HepG2 (cell line): ENCODE data around the gene IFNA2. TPM values are rescaled to one million over a fixed set of nuclear protein-coding genes. Genes with fewer than 3 reads are reported as not detected.

Source experiments
- ATAC-seq: fragments of 200-7000 bp; cut with Tn5 transposase; 3 replicates; pipeline ENCODE4 v1.9.1; 2020; ENCODE audit warnings: mild to moderate bottlenecking, moderate library complexity
- BruUV-seq: library from RNA; stranded (reverse); fragments of 400-500 nt; replicated peaks from 2 replicates; lab custom pipeline; 2021; lab: Mats Ljungman, UMichigan
- CTCF ChIA-PET: fragments of 300-600 bp; formaldehyde crosslinking; extraction: SDS; loops from one replicate; lab custom pipeline; 2021; ENCODE audit warnings: low total read pairs, inconsistent platforms, low intra/inter-chr PET ratio; lab: Yijun Ruan, JAX
- POLR2A ChIA-PET: fragments of 350-600 bp; sonication (Branson Sonifier 250); formaldehyde crosslinking; loops from one replicate; lab custom pipeline; 2020; ENCODE audit warnings: antibody characterized with exemption, inconsistent platforms; lab: Yijun Ruan, JAX
- DNase-seq: peaks from one replicate; pipeline ENCODE4 v3.0.0-alpha.2; 2015; ENCODE audit warnings: low spot score
- FAIRE-seq: peaks from 3 replicates; lab custom pipeline; 2011; peaks lifted over from hg19 to GRCh38; lab: Jason Lieb, UNC
- H2AFZ ChIP-seq: one replicate; pipeline ENCODE4 v1.6.1; 2011; ENCODE audit warnings: low read length, inconsistent platforms
- H3K27ac ChIP-seq: fragments of 300-600 bp; 3 replicates; pipeline ENCODE4 v1.8.0; 2011; ENCODE audit warnings: mixed run types, mild to moderate bottlenecking, mixed read lengths, low read length, inconsistent platforms; ENCODE audit not compliant: insufficient read depth; ENCODE audit errors: extremely low read length
- H3K27me3 ChIP-seq, 2 experiments: fragments of 200-600 bp in 1 of 2; 2 replicates in 1 of 2; 3 replicates in 1 of 2; pipeline versions ENCODE4 v1.6.0 to v1.8.0; 2011; ENCODE audit warnings: low read length in 2 of 2, mild to moderate bottlenecking in 2 of 2, moderate library complexity in 2 of 2, inconsistent platforms in 1 of 2; ENCODE audit not compliant: insufficient read depth in 2 of 2, control insufficient read depth in 1 of 2
- H3K36me3 ChIP-seq, 2 experiments: fragments of 200-600 bp in 1 of 2; replicated peaks in 1 of 2; 2 replicates in 1 of 2; 3 replicates in 1 of 2; pipeline versions ENCODE4 v1.5.1 to v1.8.0; 2011; ENCODE audit warnings: low read length in 2 of 2, inconsistent platforms in 1 of 2; ENCODE audit not compliant: insufficient read depth in 2 of 2, control insufficient read depth in 1 of 2
- H3K4me1 ChIP-seq: 2 replicates; pipeline ENCODE4 v1.5.1; 2012; ENCODE audit warnings: low read length, inconsistent platforms; ENCODE audit not compliant: insufficient read depth
- H3K4me2 ChIP-seq: 2 replicates; pipeline ENCODE4 v1.6.0; 2011; ENCODE audit warnings: low read depth, low read length, inconsistent platforms
- H3K4me3 ChIP-seq, 3 experiments: fragments of 200-600 bp in 1 of 3; sonication (generic), shearing (Covaris generic) in 1 of 3; replicated peaks in 1 of 3; 2 replicates each; pipeline ENCODE4 v1.5.1; 2011 to 2016; ENCODE audit warnings: low read length in 3 of 3, inconsistent platforms in 2 of 3, low read depth in 2 of 3, mild to moderate bottlenecking in 2 of 3, control low read depth in 1 of 3, mixed read lengths in 1 of 3; ENCODE audit not compliant: insufficient read depth in 1 of 3
- H3K79me2 ChIP-seq: one replicate; pipeline ENCODE4 v1.6.1; 2011; ENCODE audit warnings: low read length, inconsistent platforms; ENCODE audit not compliant: insufficient read depth
- H3K9ac ChIP-seq: 2 replicates; pipeline ENCODE4 v1.6.0; 2011; ENCODE audit warnings: mild to moderate bottlenecking, low read depth, low read length, inconsistent platforms; ENCODE audit not compliant: insufficient read depth
- H3K9me3 ChIP-seq: 2 replicates; pipeline ENCODE4 v1.5.1; 2012; ENCODE audit warnings: mild to moderate bottlenecking, low read length
- H4K20me1 ChIP-seq: 2 replicates; pipeline ENCODE4 v1.6.0; 2011; ENCODE audit warnings: inconsistent platforms, mild to moderate bottlenecking, low read length, moderate library complexity; ENCODE audit not compliant: insufficient read depth
- ZNF703 ChIP-seq: sonication (generic); formaldehyde crosslinking; IDR thresholded peaks from 2 replicates; pipeline ENCODE4 v1.5.1; 2020; ENCODE audit warnings: missing genetic modification reagents, mild to moderate bottlenecking, moderate library complexity, borderline replicate concordance
- WGBS: methylation state at CpG from one replicate; pipeline ENCODE4 v1.1.6; 2017; ENCODE audit warnings: low lambda C conversion rate; 5-methylcytosine and 5-hydroxymethylcytosine counted together
- in situ Hi-C: cut with HindIII; loops from 2 replicates; pipeline ENCODE4 v1.10.0; 2017; ENCODE audit warnings: low pct_unique_long_range_greater_than_20kb; ENCODE audit not compliant: extremely low pct_ligation_motif_present
- intact Hi-C: fragments of 100-400 bp; cut with micrococcal nuclease; formaldehyde crosslinking; loops from one replicate; pipeline ENCODE4 v1.10.0; 2022; ENCODE audit not compliant: unreplicated experiment
- polyA plus RNA-seq, 8 experiments: library from polyadenylated mRNA; depleted of rRNA in 3 of 8; stranded (reverse) in 7 of 8; unstranded in 1 of 8; fragments of >200 nt; fragmentation: Illumina TruSeq in 4 of 8; extraction: Trizol in 4 of 8; gene quantifications; 2 replicates each; pipeline versions ENCODE4 v1.2.1 to v1.2.3, GENCODE V29; 2011 to 2016; ENCODE audit warnings: low read depth in 4 of 8, missing spikeins in 1 of 8, mixed read lengths in 1 of 8; ENCODE audit not compliant: insufficient read depth in 1 of 8
- total RNA-seq, 5 experiments: library from RNA; depleted of rRNA; stranded (reverse); fragments of >200 nt; fragmentation: Illumina TruSeq; extraction: Trizol; gene quantifications; 2 replicates each; pipeline ENCODE4 v1.2.3, GENCODE V29; 2016; ENCODE audit warnings: low read depth in 1 of 5
- TF ChIP-seq, protein P1 (sequence below): sonication (generic); formaldehyde crosslinking; IDR thresholded peaks from 2 replicates; pipeline ENCODE4 v1.5.0; 2020; ENCODE audit warnings: mild to moderate bottlenecking, missing genetic modification reagents, moderate library complexity
- TF ChIP-seq, protein P2 (sequence below): sonication (generic); formaldehyde crosslinking; IDR thresholded peaks from 2 replicates; pipeline ENCODE4 v1.4.0; 2020; ENCODE audit warnings: missing genetic modification reagents, borderline replicate concordance

IFNA2 gene
- total and polyA plus RNA-seq, 2 of the 13 experiments (the other 11 are each of a cell fraction or from before 2014, with no cell fraction given) = not detected

DNA sequence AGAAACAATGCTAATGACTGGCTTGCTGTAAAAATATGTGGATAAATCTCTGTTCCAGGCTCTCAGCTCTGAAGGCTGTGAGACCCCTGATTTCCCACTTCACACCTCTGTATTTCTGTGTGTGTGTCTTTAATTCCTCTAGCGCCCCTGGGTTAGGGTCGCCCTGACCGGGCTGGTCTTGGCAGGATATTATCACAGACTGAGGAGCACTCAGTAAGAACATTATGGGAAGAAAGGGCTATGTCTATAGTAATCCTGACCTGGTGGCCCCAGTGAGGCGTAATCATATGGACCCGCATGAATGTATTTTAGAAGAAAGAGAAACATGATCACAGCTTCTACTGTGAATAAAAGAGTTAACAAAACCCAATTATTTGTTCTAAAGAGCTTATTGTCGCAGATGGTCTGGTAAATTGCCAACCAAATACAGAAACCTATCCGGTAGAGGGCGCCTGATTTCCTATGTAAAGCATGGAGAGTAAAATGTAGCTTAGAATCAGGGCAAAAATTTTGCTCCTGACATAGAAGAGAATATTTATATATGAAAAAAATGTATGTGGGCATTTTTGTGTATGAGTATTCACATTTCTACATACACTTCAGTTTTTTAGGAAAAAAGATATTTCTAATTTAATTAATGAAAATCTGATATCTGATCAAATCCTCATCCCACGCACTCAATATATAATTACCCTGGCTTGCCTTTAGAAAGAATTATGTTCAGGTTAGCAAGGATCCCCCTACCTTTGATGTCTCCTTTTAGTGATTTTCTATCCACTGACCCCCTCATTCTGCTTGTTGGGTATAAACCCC, 49.2 kb upstream of the IFNA2 start:
- Histone ChIP-seq H2AFZ (no peak overlapping the region), H3K4me3 (no peak overlapping the region), H4K20me1 (no peaks in the 10 kb centered on the region), H3K27ac (no peak overlapping the region), H3K4me1 (no peaks in the 10 kb centered on the region), H3K36me3 (no peaks in the 10 kb centered on the region), H3K27me3 (no peaks in the 10 kb centered on the region), H3K4me2 (no peak overlapping the region), H3K9me3 (no peaks in the 10 kb centered on the region), H3K79me2 (no peaks in the 10 kb centered on the region), H3K9ac (no peak overlapping the region)
- no TSS peak for BruUV-seq
- intact Hi-C loops = loop anchor here (2.0 kb wide), 1 partner anchor 20 kb away; no protein-coding TSS in a partner anchor
- ChIA-PET POLR2A (interaction anchor here (0.7 kb wide), 1 partner anchor 99 kb away, joined by 3 read pairs; the partner anchor contains the start of gene KLHL9), CTCF (interaction anchor here (1.0 to 1.3 kb wide), 2 partner anchors 21 to 356 kb away, joined by 3 to 4 read pairs; no protein-coding TSS in a partner anchor)
- 10% methylated on average over 9 of the region's 9 CpGs for WGBS
- FAIRE-seq (no peak), DNase-seq (peak; percentile 52), ATAC-seq (peak; percentile 54; the same call in 1 of the 3 replicates)
- TF ChIP-seq, protein P1, sequence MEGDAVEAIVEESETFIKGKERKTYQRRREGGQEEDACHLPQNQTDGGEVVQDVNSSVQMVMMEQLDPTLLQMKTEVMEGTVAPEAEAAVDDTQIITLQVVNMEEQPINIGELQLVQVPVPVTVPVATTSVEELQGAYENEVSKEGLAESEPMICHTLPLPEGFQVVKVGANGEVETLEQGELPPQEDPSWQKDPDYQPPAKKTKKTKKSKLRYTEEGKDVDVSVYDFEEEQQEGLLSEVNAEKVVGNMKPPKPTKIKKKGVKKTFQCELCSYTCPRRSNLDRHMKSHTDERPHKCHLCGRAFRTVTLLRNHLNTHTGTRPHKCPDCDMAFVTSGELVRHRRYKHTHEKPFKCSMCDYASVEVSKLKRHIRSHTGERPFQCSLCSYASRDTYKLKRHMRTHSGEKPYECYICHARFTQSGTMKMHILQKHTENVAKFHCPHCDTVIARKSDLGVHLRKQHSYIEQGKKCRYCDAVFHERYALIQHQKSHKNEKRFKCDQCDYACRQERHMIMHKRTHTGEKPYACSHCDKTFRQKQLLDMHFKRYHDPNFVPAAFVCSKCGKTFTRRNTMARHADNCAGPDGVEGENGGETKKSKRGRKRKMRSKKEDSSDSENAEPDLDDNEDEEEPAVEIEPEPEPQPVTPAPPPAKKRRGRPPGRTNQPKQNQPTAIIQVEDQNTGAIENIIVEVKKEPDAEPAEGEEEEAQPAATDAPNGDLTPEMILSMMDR (CRISPR knock-in tag) = peak; percentile 44
- TF ChIP-seq, protein P2, sequence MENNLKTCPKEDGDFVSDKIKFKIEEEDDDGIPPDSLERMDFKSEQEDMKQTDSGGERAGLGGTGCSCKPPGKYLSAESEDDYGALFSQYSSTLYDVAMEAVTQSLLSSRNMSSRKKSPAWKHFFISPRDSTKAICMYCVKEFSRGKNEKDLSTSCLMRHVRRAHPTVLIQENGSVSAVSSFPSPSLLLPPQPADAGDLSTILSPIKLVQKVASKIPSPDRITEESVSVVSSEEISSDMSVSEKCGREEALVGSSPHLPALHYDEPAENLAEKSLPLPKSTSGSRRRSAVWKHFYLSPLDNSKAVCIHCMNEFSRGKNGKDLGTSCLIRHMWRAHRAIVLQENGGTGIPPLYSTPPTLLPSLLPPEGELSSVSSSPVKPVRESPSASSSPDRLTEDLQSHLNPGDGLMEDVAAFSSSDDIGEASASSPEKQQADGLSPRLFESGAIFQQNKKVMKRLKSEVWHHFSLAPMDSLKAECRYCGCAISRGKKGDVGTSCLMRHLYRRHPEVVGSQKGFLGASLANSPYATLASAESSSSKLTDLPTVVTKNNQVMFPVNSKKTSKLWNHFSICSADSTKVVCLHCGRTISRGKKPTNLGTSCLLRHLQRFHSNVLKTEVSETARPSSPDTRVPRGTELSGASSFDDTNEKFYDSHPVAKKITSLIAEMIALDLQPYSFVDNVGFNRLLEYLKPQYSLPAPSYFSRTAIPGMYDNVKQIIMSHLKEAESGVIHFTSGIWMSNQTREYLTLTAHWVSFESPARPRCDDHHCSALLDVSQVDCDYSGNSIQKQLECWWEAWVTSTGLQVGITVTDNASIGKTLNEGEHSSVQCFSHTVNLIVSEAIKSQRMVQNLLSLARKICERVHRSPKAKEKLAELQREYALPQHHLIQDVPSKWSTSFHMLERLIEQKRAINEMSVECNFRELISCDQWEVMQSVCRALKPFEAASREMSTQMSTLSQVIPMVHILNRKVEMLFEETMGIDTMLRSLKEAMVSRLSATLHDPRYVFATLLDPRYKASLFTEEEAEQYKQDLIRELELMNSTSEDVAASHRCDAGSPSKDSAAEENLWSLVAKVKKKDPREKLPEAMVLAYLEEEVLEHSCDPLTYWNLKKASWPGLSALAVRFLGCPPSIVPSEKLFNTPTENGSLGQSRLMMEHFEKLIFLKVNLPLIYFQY (CRISPR knock-in tag) = no peak
- TF ChIP-seq ZNF703 (CRISPR knock-in tag) = no peak
- in situ Hi-C loops = no loop called here
